ENCODE measurements around the gene FOXD4L6. TPM values are rescaled to one million over a fixed set of nuclear protein-coding genes. Genes with fewer than 3 reads are reported as not detected.
"Not testable (repeated sequence)": the region's sequence is repeated elsewhere in the genome, so short reads cannot be mapped to it uniquely, and the experiment has no call there.

Gene FOXD4L6
- total RNA-seq, 1 donor from 2014 or later = not detected

- H3K4me1 Mint-ChIP-seq; H3K36me3 ChIP-seq; H3K9me3 Mint-ChIP-seq; H3K4me3 Mint-ChIP-seq; H3K4me1 ChIP-seq; DNase-seq (ENCODE audit: low spot score); H3K36me3 Mint-ChIP-seq; H2AFZ ChIP-seq (replicated peaks); H3K27ac Mint-ChIP-seq; H3K4me3 ChIP-seq; H3F3A ChIP-seq (ENCODE audit: low read depth); H3K27ac ChIP-seq; H3K79me2 ChIP-seq (ENCODE audit: low read depth); H3K4me2 ChIP-seq; H4K20me1 ChIP-seq (ENCODE audit: low read depth); H3K9ac ChIP-seq; H3K9me3 ChIP-seq (ENCODE audit: low read depth): not testable (repeated sequence)
- peaks cover 87% of the 10 kb centered on the region for H3K27me3 ChIP-seq
- H3K27me3 Mint-ChIP-seq (ENCODE audit: insufficient read depth, low read depth) = peaks cover 26% of the 10 kb centered on the region
Measured at GRCh38 chr9:41077586-41077985, 50.9 kb downstream of the FOXD4L6 start.

Other genes with a start within 250 kb of the FOXD4L6 start
- gene ZNG1F, start 60.6 kb upstream of the FOXD4L6 start, total RNA-seq (ENCODE audit: low replicate concordance) = 7.8 and 14.2 TPM in 2 replicates

Measured in neural progenitor cell (in vitro differentiated cells).